NCI-H774 (cell line): ENCODE measurements around the gene HNRNPU.

Source experiments
- DNase-seq: peaks from one replicate; lab custom pipeline; 2025; lab: John Stamatoyannopoulos, UW

Gene HNRNPU

GRCh38 chr1:244862699-244863490 lies 1.4 kb downstream of the HNRNPU start:
- peak; percentile 96 for DNase-seq

- DNase-seq = no peak
These were observed 2.0 kb downstream of the HNRNPU start for GRCh38 chr1:244862354-244862698.

GRCh38 chr1:244861683-244862082 lies 2.7 kb downstream of the HNRNPU start:
- no peak for DNase-seq

- no peak for DNase-seq
These were observed 3.3 kb downstream of the HNRNPU start for GRCh38 chr1:244860914-244861610.

- no peak for DNase-seq
These were observed 4.3 kb downstream of the HNRNPU start for GRCh38 chr1:244860078-244860477.

GRCh38 chr1:244858357-244858756 lies 6.0 kb downstream of the HNRNPU start:
- DNase-seq = no peak

GRCh38 chr1:244857761-244858160 lies 6.6 kb downstream of the HNRNPU start:
- DNase-seq = no peak

GRCh38 chr1:244854865-244855578 lies 9.3 kb downstream of the HNRNPU start:
- DNase-seq = no peak

GRCh38 chr1:244854166-244854565 lies 10.2 kb downstream of the HNRNPU start:
- no peak for DNase-seq

- no peak for DNase-seq
These were observed 11.6 kb downstream of the HNRNPU start for GRCh38 chr1:244852694-244853093.

GRCh38 chr1:244851546-244852231 lies 12.7 kb downstream of the HNRNPU start:
- DNase-seq = no peak

- DNase-seq = no peak
These were observed 13.4 kb downstream of the HNRNPU start for GRCh38 chr1:244850896-244851295.

- DNase-seq = no peak
These were observed 14.1 kb downstream of the HNRNPU start for GRCh38 chr1:244850099-244850852.

GRCh38 chr1:244849189-244849866 lies 15.0 kb downstream of the HNRNPU start:
- no peak for DNase-seq

- no peak for DNase-seq
These were observed 17.7 kb downstream of the HNRNPU start for GRCh38 chr1:244846653-244847052.

GRCh38 chr1:244844155-244845121 lies 19.9 kb downstream of the HNRNPU start:
- no peak for DNase-seq

- no peak for DNase-seq
These were observed 21.0 kb downstream of the HNRNPU start for GRCh38 chr1:244843148-244843978.

GRCh38 chr1:244841273-244841927 lies 22.9 kb downstream of the HNRNPU start:
- no peak for DNase-seq
